ENCODE data around the gene DNAI4. TPM values are rescaled to one million over a fixed set of nuclear protein-coding genes. Genes with fewer than 3 reads are reported as not detected.

The DNAI4 gene
- total RNA-seq, 2 donors from 2014 or later = 0.66 to 9.1 TPM

DNA sequence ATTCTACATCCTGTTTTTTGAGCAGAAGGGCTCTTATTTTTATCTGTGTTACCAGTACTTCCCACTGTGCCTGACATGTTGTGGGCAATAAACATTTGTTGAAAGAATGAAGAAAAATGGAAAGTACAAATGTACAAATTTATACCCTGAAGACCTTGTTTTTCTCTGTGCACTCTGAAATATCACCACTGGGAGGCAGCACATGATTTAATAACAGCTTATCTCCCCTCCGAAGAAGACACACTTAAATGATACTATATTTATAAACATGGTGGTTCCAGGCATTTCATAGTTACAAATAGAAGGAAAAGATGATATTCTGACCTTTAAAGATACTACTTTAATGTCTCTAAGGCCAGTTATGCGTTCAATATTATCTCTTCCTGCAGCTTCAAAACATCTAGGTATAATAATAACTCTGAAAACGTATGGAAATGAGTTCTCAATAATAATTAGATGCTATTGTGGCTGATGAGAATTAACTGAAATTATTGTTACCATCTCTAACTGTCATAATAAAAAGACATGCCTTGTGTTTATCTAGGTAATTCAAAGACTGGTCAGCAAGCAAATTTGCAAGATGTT lies 159.6 kb downstream of the DNAI4 start:
- ATAC-seq = peak; percentile 50
- DNase-seq = peak; percentile 34 to 62 (median 52)
- intact Hi-C loops (cut with DNase I) = loop anchor here (10.0 kb wide), 1 partner anchor 390 kb away; no protein-coding TSS in a partner anchor
- Histone ChIP-seq H3K36me3 (replicated peaks in 1 of 2; ENCODE audit: insufficient read depth in 1 of 2, low read depth in 2 of 2) (no peaks in the 10 kb centered on the region), H3K27ac (no peak overlapping the region), H3K4me3 (no peak overlapping the region), H3K4me1 (no peaks in the 10 kb centered on the region), H3K27me3 (no peaks in the 10 kb centered on the region), H3K9me3 (no peaks in the 10 kb centered on the region)
- WGBS, 2 donors = 13 to 15% methylated on average over 3 of the region's 3 CpGs
- TF ChIP-seq POLR2A (IDR thresholded peaks at IDR 0.05) = no peak
- TF ChIP-seq, protein P1, sequence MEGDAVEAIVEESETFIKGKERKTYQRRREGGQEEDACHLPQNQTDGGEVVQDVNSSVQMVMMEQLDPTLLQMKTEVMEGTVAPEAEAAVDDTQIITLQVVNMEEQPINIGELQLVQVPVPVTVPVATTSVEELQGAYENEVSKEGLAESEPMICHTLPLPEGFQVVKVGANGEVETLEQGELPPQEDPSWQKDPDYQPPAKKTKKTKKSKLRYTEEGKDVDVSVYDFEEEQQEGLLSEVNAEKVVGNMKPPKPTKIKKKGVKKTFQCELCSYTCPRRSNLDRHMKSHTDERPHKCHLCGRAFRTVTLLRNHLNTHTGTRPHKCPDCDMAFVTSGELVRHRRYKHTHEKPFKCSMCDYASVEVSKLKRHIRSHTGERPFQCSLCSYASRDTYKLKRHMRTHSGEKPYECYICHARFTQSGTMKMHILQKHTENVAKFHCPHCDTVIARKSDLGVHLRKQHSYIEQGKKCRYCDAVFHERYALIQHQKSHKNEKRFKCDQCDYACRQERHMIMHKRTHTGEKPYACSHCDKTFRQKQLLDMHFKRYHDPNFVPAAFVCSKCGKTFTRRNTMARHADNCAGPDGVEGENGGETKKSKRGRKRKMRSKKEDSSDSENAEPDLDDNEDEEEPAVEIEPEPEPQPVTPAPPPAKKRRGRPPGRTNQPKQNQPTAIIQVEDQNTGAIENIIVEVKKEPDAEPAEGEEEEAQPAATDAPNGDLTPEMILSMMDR (IDR thresholded peaks at IDR 0.05) = peak in 6 of 7 experiments; percentile 49 to 75 (median 65)

Other genes with a start within 250 kb of the DNAI4 start
- not detected for gene DYNLT5, start 172.4 kb downstream of the DNAI4 start, total RNA-seq
- not detected for gene INSL5, start 123.6 kb downstream of the DNAI4 start, total RNA-seq
- gene MIER1, start 134 bp upstream of the DNAI4 start, total RNA-seq = 10 to 100 TPM; 14.2 to 25.2 TPM
- gene SLC35D1, start 129.3 kb upstream of the DNAI4 start, total RNA-seq = 1 to 10 TPM; 5.6 to 9.9 TPM
- gene C1orf141, start 210.1 kb upstream of the DNAI4 start, total RNA-seq = not detected
- under 1 TPM in 1 of 2 donors, not detected in 1; 0.26 TPM for gene IL23R, start 241.6 kb upstream of the DNAI4 start, total RNA-seq

All from body of pancreas (tissue), 4 donors.